Measurements from ENCODE around the gene PLPPR4.
"Not testable (repeated sequence)": the region's sequence is repeated elsewhere in the genome, so short reads cannot be mapped to it uniquely, and the experiment has no call there.

Gene PLPPR4

GRCh38 chr1:99266726-99267125 is 2.4 kb downstream of the PLPPR4 start:
- no peak for DNase-seq (ENCODE audit: low read depth in 2 of 2, low spot score in 1 of 2)

GRCh38 chr1:99268021-99268420 is 3.7 kb downstream of the PLPPR4 start:
- no peak for DNase-seq (ENCODE audit: low read depth in 2 of 2, low spot score in 1 of 2)

- DNase-seq (ENCODE audit: low read depth in 2 of 2, low spot score in 1 of 2): no peak
Observed at GRCh38 chr1:99269321-99269720, 5.0 kb downstream of the PLPPR4 start.

DNA sequence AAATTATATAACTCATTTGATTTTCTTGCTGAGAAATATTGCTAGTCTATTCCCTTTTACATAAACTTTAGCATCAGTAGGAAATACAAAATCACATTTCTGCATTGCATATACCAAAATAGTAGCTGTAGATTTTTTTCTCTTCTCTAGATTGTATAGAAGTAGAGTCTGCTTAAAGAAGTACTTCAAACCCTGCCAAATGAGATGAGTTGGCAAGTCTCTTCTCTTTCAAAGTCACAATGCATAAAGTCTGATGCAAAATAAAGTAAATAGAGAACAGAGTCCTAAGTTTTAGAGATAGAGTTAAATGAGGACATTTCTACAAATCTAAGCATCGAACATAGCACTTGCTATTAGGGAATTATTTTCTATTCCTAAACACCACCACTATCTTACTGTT is 6.4 kb downstream of the PLPPR4 start:
- no peak for DNase-seq (ENCODE audit: low read depth in 2 of 2, low spot score in 1 of 2)

GRCh38 chr1:99271249-99271648 is 7.0 kb downstream of the PLPPR4 start:
- DNase-seq (ENCODE audit: low read depth in 2 of 2, low spot score in 1 of 2): no peak

DNA sequence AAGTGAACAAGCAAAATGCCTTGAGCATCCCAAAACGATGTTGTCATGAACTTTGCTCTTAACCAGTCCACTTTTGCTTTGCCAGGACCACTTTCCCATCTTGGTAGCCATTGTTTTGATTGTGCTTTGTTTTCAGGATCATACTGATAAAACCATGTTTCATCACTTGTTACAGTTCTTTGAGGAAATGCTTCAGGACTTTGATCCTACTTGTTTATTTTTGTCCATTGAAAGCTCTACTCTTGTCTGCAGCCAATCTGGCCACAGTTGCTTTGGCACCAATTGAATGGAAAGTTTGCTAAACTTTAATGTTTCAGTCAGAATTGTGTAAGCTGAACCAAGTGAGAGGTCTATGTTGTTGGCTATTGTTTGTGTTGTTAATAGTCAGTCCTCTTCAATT is 12.8 kb downstream of the PLPPR4 start:
- no peak for DNase-seq (ENCODE audit: low read depth in 2 of 2, low spot score in 1 of 2)

DNA sequence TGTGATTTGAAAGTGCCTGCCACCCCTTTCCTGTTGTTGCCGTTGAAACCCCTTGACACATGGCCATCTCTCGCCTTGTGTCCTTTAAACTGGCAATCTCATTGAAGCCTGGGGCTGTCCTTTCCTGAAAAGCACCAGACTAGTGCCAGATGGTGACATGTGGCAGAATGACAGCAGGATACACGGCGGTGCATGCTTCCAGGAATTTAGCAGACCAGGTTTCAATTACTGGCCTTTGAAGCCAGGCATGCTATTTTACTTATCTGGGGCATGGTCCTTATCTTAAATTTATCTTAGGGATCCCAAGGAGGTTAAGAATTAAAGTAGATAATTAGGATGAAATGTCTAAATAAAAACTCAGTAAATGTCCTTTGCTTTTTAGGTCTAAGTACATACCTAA is 15.2 kb downstream of the PLPPR4 start:
- DNase-seq (ENCODE audit: low read depth in 2 of 2, low spot score in 1 of 2): no peak

DNA sequence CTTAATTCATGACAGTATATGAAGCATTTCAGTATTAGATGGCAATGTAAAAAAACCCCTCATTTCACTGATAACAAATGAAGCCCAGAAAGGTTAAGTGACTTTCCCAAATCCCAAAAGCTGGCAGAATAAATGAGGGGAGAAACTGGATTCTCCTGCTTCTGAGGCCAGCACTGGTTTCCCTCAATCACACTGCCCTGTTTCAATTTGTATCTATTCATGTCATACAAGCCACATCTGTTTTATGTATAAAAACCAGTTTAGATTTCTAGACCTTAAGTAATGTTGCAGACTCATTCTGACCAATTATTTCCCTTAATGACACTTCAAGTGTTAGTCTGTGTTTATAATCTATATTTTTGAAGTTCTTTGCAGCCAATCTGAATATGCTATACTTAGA is 16.8 kb downstream of the PLPPR4 start:
- DNase-seq (ENCODE audit: low read depth in 2 of 2, low spot score in 1 of 2): no peak

GRCh38 chr1:99282536-99282935 is 18.2 kb downstream of the PLPPR4 start:
- no peak for DNase-seq (ENCODE audit: low read depth in 2 of 2, low spot score in 1 of 2)

- DNase-seq (ENCODE audit: low read depth in 2 of 2, low spot score in 1 of 2): not testable (repeated sequence)
Observed at GRCh38 chr1:99283521-99283920, 19.2 kb downstream of the PLPPR4 start.

GRCh38 chr1:99292886-99293285 is 28.6 kb downstream of the PLPPR4 start:
- no peak for DNase-seq (ENCODE audit: low read depth in 2 of 2, low spot score in 1 of 2)

GRCh38 chr1:99297923-99298322 is 33.6 kb downstream of the PLPPR4 start:
- no peak for DNase-seq (ENCODE audit: low read depth in 2 of 2, low spot score in 1 of 2)

DNA sequence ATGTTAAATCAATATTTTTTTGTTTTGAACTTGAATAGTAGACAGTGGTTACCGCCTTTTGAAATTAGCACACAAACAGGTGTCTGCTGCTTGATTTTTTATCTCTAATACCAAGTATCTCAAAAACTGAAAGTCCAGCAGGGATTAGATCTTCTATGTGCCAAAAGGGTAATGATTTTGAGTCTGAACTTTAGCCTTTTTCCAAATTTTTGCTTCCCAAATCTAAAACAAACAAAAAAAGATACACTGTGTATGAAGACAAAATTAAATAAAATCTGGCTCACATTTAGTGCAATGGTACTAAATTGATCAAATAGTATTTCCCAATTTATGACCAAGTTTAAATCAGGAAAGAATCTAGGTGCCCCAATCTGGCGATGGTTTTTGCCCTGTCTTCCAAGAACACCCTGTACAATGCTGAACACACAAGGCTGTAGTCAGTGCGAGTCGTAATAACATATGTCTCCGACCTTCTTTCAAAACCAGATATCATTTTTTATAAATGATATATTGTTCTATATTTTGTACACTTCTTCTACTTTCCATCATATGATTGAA is 40.5 kb downstream of the PLPPR4 start:
- DNase-seq (ENCODE audit: low read depth in 2 of 2, low spot score in 1 of 2): no peak

GRCh38 chr1:99305626-99306025 is 41.3 kb downstream of the PLPPR4 start:
- DNase-seq (ENCODE audit: low read depth in 2 of 2, low spot score in 1 of 2): no peak

GRCh38 chr1:99306056-99306455 is 41.8 kb downstream of the PLPPR4 start:
- no peak for DNase-seq (ENCODE audit: low read depth in 2 of 2, low spot score in 1 of 2)

DNA sequence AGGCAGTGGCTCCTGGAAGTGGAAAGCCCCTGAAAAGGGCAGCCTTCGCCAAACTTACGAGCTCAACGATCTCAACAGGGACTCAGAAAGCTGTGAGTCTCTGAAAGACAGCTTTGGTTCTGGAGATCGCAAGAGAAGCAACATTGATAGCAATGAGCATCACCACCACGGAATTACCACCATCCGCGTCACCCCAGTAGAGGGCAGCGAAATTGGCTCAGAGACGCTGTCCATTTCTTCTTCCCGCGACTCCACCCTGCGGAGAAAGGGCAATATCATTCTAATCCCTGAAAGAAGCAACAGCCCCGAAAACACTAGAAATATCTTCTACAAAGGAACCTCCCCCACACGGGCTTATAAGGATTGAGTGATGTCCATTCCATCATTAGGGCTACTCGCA is 42.4 kb downstream of the PLPPR4 start:
- no peak for DNase-seq (ENCODE audit: low read depth in 2 of 2, low spot score in 1 of 2)

DNA sequence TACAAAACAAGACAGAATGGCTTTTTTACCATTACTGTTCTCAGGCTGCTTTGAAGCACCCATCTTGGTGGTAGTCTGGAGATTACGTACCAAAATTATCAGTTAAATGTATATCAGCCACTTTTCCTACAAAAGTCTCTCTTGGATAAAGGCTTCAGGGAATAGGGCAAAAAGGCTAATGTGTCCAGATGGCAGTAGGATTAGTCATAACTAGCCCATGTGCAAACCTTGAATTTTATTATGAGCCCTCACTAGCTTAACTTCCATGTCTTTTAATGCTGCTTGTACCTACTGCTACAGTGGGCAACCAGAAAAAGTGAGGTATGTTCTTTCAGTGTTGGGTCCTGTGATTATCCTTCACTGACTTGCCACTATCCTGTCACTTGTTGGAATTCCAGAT is 51.0 kb downstream of the PLPPR4 start:
- DNase-seq (ENCODE audit: low read depth in 2 of 2, low spot score in 1 of 2): no peak

DNA sequence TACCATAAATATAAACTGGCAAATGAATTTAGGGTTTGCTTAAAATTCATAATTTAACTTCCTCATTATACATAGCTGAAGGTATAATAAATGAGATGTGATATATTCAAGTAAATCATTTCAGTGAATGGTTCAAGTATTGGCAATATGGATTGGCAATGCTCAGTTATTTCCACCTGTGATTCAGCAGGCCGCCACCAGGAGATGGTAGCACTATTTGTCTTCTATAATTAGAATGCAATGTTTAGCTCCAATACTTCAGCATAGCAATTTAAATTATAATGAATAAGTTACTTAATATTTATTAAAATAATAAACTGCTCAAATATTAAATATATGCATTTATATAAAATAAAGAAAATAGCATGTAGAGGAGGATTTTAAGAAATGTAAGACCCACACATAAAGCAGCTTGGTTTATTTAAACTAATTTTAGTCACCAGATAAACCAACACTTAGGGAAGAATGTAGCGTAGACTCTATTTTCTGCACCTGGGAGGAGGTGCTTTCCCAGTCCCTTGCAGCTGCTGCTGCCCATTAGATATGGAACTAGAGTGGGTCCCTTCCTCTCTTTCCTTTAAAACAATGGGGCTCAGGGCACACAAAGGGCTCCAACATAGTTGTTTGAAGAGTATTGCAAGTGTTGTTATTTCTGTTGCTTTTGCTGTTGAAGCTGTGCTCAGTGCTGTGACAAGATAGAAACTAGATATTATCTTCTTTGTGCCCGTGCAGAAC is 62.1 kb downstream of the PLPPR4 start:
- DNase-seq (ENCODE audit: low read depth in 2 of 2, low spot score in 1 of 2): no peak

GRCh38 chr1:99327357-99327756 is 63.1 kb downstream of the PLPPR4 start:
- DNase-seq (ENCODE audit: low read depth in 2 of 2, low spot score in 1 of 2): no peak

DNA sequence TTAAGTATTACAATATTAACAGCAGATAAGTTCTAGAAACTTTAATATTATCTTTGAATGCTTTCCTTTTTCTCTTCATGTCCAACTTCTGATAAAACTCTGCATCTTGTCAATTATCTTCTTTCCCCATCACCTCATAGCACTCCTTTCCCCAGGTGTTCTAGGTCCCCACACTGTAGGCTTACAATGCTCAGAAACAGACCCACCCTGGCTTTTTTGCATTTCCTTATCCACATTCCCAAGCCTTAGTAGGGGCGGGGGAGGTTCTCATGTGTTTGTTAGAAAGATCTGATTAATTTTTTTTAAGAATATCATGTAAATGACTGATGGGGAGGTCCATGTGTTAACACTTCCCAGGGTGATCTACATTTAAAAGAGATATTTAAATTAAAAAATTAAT is 63.9 kb downstream of the PLPPR4 start:
- DNase-seq (ENCODE audit: low read depth in 2 of 2, low spot score in 1 of 2): no peak

GRCh38 chr1:99331083-99331482 is 66.8 kb downstream of the PLPPR4 start:
- DNase-seq (ENCODE audit: low read depth in 2 of 2, low spot score in 1 of 2): no peak

DNA sequence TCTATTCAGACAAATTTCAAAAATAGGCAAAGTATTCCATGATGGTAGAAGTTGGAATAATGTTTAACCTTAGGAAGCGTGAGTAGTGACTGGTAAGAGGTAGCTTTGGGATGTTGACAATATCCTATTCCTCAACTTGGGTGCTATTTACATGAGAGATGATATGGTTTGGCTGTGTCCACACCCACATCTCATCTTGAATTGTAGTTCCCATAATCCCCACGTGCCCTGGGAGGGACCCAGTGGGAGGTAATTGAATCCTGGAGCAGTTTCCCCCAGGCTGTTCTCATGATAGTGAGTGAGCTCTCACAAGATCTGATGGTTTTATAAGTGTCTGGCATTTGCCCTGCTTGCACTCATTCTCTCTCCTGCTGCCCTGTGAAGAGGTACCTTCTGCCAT is 67.3 kb downstream of the PLPPR4 start:
- no peak for DNase-seq (ENCODE audit: low read depth in 2 of 2, low spot score in 1 of 2)

DNA sequence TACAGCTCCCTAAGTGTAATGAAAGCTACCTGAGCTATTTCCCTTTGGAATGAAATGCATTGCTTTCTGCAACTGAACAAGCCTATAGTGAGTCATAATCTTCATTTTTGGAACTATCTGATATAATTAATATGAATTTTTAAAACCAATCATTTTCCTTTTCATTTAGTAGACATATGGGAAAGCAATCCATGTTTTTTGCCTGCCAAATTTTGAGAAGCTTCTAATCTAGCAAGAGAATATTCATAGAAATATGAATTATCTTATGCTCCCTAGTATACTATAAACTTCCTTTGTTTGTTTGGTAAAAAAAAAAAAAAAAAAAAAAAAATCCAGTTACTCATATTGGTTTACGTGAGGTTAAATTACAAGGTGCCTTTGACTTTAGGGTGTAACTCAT is 68.3 kb downstream of the PLPPR4 start:
- DNase-seq (ENCODE audit: low read depth in 2 of 2, low spot score in 1 of 2): no peak

Data from stimulated activated CD8-positive, alpha-beta memory T cell treated with anti-CD3 and anti-CD28 coated beads, Interleukin-4, amount 100 ng/mL, for 4 hours (primary cell).